Transverse colon (tissue), 4 donors: ENCODE data around the gene CCL17.

Experiments
- EP300 ChIP-seq: sonication (generic); formaldehyde crosslinking; IDR thresholded peaks from one replicate; pipeline ENCODE4 v1.6.1; 2017; ENCODE audit warnings: antibody characterized with exemption, low read depth
- POLR2A ChIP-seq: fragments of 450-650 bp; IDR thresholded peaks from one replicate; pipeline ENCODE4 v1.6.1; 2016; ENCODE audit warnings: antibody characterized with exemption, mild to moderate bottlenecking, moderate library complexity
- POLR2AphosphoS5 ChIP-seq, 3 donors: sonication (generic); formaldehyde crosslinking; IDR thresholded peaks; one replicate each; pipeline ENCODE4 v1.6.1; 2016; ENCODE audit warnings: antibody characterized with exemption in 3 of 3
- TF ChIP-seq, protein P1 (sequence below), 5 experiments: fragments of 200-600 bp in 3 of 5; fragments of 450-650 bp in 2 of 5; sonication (generic) in 3 of 5; IDR thresholded peaks; 1 replicate in 2 of 5; 2 replicates in 3 of 5; pipeline ENCODE4 v1.5.1; 2016 to 2017; ENCODE audit warnings: antibody characterized with exemption in 5 of 5, inconsistent platforms in 3 of 5, mild to moderate bottlenecking in 2 of 5, moderate library complexity in 1 of 5

DNA sequence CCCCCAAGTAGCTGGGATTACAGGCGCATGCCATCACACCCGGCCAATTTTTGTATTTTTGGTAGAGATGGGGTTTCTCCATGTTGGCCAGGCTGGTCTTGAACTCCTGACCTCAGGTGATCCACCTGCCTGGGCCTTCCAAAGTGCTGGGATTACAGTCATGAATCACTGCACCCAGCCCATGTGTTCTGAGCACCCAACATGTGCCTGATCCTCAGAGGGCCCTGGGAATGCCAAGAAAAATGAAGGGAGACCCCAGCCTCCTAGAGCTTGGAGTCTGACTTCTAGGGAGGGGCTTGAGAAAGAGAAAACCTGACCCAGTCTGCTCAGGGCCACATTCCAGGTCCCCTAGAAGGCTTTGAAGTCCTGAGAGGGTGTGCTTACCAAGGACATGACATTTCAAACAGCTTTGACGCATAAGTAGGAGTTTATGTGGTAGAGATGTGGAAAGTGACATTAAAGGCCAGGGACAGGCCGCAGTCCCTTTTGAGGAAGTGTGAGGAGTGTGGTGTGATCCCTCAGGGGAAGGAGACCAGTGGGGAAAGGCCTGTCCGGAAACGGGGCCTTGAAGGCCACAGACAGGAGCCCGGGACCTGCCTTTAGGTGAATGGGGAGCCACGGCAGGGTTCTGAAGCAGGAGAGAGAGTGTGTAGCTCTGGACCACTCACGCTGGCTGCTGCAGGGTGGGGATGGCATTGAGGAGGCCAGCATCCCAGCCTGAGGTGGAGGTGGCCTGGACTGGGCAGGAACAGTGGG, 47.1 kb upstream of the CCL17 start:
- TF ChIP-seq, protein P1, sequence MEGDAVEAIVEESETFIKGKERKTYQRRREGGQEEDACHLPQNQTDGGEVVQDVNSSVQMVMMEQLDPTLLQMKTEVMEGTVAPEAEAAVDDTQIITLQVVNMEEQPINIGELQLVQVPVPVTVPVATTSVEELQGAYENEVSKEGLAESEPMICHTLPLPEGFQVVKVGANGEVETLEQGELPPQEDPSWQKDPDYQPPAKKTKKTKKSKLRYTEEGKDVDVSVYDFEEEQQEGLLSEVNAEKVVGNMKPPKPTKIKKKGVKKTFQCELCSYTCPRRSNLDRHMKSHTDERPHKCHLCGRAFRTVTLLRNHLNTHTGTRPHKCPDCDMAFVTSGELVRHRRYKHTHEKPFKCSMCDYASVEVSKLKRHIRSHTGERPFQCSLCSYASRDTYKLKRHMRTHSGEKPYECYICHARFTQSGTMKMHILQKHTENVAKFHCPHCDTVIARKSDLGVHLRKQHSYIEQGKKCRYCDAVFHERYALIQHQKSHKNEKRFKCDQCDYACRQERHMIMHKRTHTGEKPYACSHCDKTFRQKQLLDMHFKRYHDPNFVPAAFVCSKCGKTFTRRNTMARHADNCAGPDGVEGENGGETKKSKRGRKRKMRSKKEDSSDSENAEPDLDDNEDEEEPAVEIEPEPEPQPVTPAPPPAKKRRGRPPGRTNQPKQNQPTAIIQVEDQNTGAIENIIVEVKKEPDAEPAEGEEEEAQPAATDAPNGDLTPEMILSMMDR (IDR thresholded peaks at IDR 0.05), result no peak
- TF ChIP-seq POLR2AphosphoS5 (IDR thresholded peaks at IDR 0.05) (no peak), POLR2A (no peak), EP300 (no peak)
